Kidney epithelial cell (primary cell): ENCODE results near the gene ADPRS. TPM values are rescaled to one million over a fixed set of nuclear protein-coding genes. Genes with fewer than 3 reads are reported as not detected.

Source experiments
- DNase-seq: peaks from one replicate; pipeline ENCODE4 v3.0.0-alpha.2; 2010; ENCODE audit warnings: low read depth
- H3K27me3 ChIP-seq: 2 replicates; pipeline ENCODE4 v1.6.0; 2011; ENCODE audit warnings: low read length; ENCODE audit not compliant: control insufficient read depth, insufficient read depth
- H3K36me3 ChIP-seq: 2 replicates; pipeline ENCODE4 v1.5.1; 2011; ENCODE audit warnings: low read length; ENCODE audit not compliant: control insufficient read depth, insufficient read depth
- H3K4me3 ChIP-seq: 2 replicates; pipeline ENCODE4 v1.5.1; 2011; ENCODE audit warnings: low read depth, mild to moderate bottlenecking, control low read depth, low read length
- CTCF ChIP-seq: IDR thresholded peaks from 2 replicates; pipeline ENCODE4 v1.5.1; 2011; ENCODE audit warnings: mild to moderate bottlenecking, moderate library complexity, low read length, control low read depth, inconsistent platforms; ENCODE audit not compliant: insufficient read depth, poor library complexity, severe bottlenecking
- total RNA-seq: library from RNA; depleted of rRNA; stranded (reverse); fragments of >200 nt; gene quantifications from 2 replicates; pipeline ENCODE4 v1.2.3, GENCODE V29; 2015

ADPRS gene
- total RNA-seq, 1 donor from 2014 or later: 70.3 TPM

- TF ChIP-seq CTCF: no peak
- no peak for DNase-seq
- H3K36me3 ChIP-seq: no peaks in the 10 kb centered on the region
- H3K4me3 ChIP-seq: no peak overlapping the region
- peaks cover 30% of the 10 kb centered on the region for H3K27me3 ChIP-seq
These were observed 37.5 kb downstream of the ADPRS start for GRCh38 chr1:36126005-36126716.

GRCh38 chr1:36126797-36127500 lies 38.3 kb downstream of the ADPRS start:
- DNase-seq: no peak
- peaks cover 30% of the 10 kb centered on the region for H3K27me3 ChIP-seq
- no peak overlapping the region for H3K4me3 ChIP-seq
- H3K36me3 ChIP-seq: no peaks in the 10 kb centered on the region
- TF ChIP-seq CTCF: no peak

GRCh38 chr1:36128126-36128904 lies 39.6 kb downstream of the ADPRS start:
- Histone ChIP-seq H3K36me3 (no peaks in the 10 kb centered on the region), H3K27me3 (peaks cover 23% of the 10 kb centered on the region), H3K4me3 (no peak overlapping the region)
- TF ChIP-seq CTCF: no peak
- no peak for DNase-seq

- peaks cover 21% of the 10 kb centered on the region for H3K27me3 ChIP-seq
- no peak for TF ChIP-seq CTCF
- no peaks in the 10 kb centered on the region for H3K36me3 ChIP-seq
- H3K4me3 ChIP-seq: no peak overlapping the region
- DNase-seq: no peak
These were observed 40.2 kb downstream of the ADPRS start for GRCh38 chr1:36128905-36129206.

- Histone ChIP-seq H3K4me3 (no peak overlapping the region), H3K27me3 (no peaks in the 10 kb centered on the region), H3K36me3 (no peaks in the 10 kb centered on the region)
- no peak for DNase-seq
- TF ChIP-seq CTCF: no peak
These were observed 43.3 kb downstream of the ADPRS start for GRCh38 chr1:36132029-36132428.
